HG02678 (cell line): ENCODE measurements around the gene EMILIN1.
"Not testable (repeated sequence)": the region's sequence is repeated elsewhere in the genome, so short reads cannot be mapped to it uniquely, and the experiment has no call there.

Experiments
- ATAC-seq: cut with Tn5 transposase; IDR thresholded peaks from one replicate; pipeline ENCODE4 v1.9.1; 2021; ENCODE audit warnings: mild to moderate bottlenecking, moderate library complexity; ENCODE audit not compliant: unreplicated experiment

The EMILIN1 gene

DNA sequence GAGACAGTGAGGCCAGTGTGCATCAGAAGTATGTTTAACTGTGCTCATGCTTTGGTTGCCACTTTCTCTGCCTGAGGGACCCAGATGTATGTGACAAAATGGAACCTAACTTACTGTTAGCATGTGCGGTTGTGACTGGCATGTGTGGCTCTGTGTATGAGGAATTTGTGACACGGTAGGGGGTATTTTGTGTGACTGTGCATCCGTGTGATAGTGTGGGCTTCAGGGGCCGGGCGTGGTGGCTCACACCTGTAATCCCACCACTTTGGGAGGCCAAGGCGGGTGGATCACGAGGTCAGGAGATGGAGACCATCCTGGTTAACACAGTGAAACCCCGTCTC, 40.9 kb downstream of the EMILIN1 start:
- ATAC-seq, result not testable (repeated sequence)

- ATAC-seq, result no peak
Measured at GRCh38 chr2:27121906-27122305, 43.5 kb downstream of the EMILIN1 start.

GRCh38 chr2:27122791-27123190, 44.4 kb downstream of the EMILIN1 start:
- no peak for ATAC-seq

DNA sequence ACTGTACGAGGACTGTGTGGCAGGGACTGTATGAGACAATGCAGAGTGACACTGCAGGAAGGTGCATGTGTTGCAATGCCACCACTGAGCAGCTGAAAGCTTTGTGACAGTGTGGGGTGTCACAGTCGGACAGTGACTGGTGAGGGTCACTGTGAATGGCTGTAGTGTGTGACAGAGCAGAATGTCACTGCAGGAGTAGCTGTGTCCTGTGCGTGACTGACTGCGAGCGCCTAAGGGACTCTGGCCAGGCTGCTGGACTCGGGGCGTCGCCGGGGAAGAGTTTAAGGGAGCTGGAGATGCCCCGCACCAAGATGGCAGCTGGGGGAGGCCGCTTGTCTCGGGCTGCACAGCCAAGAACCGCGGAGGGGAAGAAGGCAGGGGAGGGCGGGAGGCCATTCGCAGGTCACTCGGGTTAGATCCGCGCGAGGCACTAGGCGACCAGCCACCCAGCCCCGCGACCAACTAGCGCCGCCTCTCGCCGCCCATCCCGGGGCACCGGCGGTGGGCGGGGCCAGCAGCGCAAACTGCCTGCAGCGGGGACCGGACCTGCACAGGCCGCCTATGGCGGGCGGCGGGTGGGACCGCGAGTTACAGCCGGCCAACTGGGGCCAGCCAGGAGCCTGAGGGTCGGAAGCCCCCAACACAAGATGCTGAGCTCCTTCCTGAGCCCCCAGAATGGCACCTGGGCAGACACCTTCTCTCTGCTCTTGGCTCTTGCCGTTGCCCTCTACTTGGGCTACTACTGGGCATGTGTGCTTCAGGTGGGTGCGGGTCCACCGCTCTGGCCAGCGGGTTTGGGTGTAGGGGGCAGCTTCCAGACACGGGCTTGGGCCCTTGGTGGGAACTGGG, 45.1 kb downstream of the EMILIN1 start, which contains the start of gene ABHD1:
ABHD1 (plus strand) TSS at position 514 of the 849 bp plus-strand sequence; CDS start at position 648, 134 bp downstream.
- no peak for ATAC-seq

GRCh38 chr2:27125104-27125503, 46.7 kb downstream of the EMILIN1 start:
- no peak for ATAC-seq

DNA sequence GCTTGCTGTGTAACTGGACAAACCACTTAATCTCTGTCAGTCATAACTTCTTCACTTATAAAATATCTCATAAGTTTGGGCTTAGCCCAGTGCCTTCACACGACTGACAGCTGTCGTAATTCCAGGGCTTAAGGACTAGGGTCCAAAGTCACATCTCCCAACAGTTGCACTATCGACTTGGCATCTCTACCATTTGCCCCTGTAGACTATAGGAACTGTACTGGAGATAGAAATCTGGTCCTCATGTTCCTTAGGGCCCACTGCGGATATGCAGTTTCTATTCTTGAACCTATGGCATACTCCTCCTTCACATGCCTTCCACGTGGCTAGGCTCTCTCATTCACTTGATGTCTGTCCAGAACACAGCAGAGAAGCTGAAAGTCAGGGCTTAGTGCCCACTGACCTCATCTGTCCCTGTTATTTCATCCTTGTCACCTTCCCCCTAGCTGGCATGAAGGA, 47.9 kb downstream of the EMILIN1 start:
- no peak for ATAC-seq

DNA sequence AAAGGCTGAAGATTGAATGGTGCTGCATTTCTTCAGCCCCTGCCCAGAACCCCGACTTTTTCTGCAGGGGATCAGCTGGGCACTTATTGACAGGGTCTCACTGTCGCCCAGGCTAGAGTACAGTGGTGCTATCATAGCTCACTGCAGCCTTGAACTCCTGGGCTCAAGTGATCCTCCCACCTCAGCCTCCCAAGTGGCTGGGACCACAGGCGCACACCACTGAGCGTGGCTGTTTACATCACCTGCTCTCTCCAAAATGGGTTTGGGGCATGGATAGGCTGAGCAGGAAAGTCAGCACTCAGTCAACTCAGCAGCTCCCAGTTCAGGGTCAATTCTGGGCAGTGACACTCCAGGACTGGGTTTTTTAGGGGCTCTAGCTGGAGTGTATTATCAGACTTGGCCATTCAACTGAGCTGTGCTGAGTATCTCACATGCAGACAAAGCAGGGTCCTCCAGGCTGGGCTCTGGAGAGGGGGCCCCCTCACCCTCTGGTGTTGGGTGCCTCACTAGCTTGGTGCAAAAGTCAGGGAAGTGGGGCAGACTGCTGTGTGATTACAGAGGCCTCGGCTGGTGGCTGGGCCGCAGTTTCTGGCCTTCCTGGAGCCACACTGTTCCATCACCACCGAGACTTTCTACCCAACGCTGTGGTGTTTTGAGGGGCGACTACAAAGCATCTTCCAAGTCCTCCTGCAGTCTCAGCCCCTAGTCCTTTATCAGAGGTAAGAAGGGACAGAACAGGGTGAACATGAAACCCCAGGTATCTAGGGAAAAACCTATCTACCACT, 49.7 kb downstream of the EMILIN1 start:
- ATAC-seq, result no peak

DNA sequence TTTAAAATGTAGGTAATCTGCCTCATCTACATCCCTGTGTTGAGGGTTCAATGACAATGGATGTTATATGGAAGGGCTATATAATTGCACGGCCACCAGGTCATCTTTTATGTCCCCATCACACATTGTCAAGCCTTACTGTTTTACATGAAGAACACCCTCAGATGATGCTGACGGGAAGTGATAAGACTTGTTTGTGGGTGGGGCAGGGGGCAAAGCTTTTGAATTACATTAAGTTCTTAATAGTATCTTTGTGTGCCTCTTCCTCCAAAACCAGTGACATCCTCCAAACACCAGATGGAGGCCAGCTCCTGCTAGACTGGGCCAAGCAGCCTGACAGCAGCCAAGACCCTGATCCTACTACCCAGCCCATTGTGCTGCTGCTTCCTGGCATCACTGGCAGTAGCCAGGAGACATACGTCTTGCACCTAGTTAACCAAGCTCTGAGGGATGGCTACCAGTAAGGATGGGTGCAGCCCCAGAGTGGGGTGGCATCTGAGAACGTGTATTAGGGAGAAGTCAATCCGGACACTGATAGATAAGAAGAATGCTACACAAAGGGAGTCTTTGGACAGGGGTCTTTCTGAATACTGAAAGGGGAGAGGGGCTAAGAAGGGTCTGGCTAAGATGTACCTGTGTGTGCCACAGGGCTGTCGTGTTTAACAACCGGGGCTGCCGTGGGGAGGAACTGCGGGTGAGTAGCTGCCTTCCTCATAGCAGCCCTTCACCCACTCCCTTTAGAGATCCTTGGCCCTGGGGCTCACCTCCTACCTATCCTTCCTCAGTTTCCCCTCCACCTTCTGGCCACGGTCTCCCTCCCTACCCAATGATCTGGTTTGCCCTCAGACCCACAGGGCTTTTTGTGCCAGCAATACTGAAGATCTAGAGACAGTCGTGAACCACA, 50.5 kb downstream of the EMILIN1 start:
- ATAC-seq, result no peak

DNA sequence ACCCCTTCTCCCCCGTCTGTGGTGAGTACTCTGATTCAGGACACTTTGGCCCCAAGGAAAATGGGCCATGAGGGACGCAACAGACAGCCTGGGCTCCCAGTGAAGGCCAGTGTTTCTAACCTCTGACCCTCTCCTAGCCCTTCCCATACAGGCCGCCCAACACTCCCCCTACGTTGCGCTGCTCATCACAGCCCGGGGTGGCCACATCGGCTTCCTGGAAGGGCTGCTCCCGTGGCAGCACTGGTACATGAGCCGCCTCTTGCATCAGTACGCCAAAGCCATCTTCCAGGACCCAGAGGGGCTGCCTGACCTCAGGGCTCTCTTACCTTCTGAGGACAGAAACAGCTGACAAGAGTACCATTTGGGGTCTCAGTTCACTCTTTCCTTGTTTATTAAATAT, 52.0 kb downstream of the EMILIN1 start:
- ATAC-seq, result no peak

- no peak for ATAC-seq
Measured at GRCh38 chr2:27131429-27131828, 53.0 kb downstream of the EMILIN1 start.

DNA sequence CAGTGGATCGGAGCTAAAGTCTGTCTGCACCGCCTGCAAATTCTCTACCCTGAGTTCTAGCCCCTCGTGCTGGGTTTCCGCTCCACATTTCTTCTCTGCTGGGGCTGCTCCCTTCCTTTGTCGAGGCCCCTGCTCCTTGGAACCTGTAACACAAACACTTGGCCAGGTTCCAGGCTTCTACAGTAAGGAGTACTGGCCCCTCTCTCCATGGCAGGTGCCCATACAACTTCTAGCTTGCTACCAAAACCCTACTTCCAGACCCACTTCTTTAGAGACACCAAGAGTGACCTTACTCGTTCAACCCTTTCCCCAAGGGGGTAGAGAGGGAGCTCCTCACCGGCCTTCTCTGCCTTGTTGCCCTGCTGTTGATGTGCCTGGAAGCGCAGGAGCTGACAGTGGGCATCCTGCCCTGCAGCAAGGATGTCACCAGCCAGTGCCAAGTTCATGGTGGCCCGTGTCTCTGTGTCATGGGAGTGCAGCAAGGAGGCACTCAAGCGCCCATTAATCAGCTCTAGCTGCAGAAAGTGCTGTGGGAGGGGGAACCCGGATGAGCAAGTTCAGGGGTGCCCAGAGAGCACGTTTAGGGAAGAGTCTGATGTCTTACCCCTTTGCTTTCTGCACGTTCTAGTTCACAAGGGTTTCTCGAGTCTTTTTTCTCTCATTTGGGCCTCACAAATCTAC, 54.9 kb downstream of the EMILIN1 start:
- no peak for ATAC-seq

GRCh38 chr2:27133905-27134780, 55.7 kb downstream of the EMILIN1 start, which contains the start of gene PREB:
PREB (minus strand) TSS chr2:27134636; CDS start chr2:27134421, 215 bp downstream.
- ATAC-seq, result peak; percentile 90

GRCh38 chr2:27134781-27135477, 56.5 kb downstream of the EMILIN1 start:
- no peak for ATAC-seq

GRCh38 chr2:27135478-27135955, 57.1 kb downstream of the EMILIN1 start:
- no peak for ATAC-seq
